Measurements from ENCODE around the gene OR4D2.

Gene OR4D2

DNA sequence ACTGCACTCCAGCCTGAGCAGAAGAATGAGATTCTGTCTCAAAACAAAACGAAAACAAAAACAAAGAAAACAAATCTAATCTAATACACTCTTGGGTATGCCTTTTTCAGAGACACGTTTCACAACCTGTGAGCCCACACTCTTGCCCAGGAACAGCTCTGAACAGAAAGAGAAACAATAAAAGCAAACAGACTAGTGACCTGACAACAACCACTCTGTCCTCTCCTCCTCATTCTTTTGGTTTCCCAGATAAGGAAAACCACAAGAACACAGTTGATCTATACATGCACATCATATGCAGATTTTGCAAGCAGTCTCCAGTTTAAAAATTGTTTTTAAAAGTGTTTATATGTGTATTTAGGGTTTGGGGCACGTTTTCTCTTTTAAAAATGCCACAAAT is 51.0 kb downstream of the OR4D2 start:
- no peak for DNase-seq

DNA sequence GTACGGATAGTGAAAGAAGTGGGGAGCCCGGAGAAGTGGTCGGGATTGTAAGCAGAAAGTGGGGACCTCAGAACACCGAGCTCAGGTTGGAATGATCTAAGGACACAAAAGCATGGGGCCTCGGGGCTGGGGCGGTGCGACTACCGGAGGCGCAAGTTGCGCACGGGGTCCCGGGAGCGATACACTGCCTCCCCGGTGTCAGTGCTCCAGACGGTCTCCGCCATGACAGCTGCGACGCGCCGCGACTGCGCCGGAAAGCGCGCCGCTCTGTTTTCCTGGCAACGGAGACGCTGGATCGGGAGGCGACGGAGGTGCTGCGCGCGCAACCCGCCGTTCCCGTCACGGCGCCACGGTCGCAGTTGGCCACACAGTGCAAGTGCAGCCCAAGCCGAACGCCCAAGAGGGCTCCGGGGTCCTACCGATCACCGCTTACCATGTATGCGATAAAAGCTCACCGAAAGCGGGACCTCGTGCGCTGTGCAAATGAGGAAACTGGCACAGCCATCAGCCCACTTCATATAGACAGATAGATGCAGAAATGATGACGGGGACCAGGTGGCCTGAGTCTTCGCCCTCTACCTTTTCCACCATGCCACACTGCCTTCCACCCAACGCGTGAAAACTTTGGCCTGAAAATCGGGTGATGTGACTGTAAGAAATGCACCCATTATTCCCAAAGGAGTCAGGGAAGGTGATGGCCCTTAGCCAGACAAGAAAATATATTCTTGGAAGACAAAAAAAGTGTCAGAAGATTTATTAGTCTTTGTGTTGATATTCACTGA is 52.4 kb downstream of the OR4D2 start, which contains the start of gene MKS1:
MKS1 (minus strand) TSS at position 249 of the 782 bp plus-strand sequence; CDS start at position 224, 25 bp downstream.
- DNase-seq = peak; percentile 96

DNA sequence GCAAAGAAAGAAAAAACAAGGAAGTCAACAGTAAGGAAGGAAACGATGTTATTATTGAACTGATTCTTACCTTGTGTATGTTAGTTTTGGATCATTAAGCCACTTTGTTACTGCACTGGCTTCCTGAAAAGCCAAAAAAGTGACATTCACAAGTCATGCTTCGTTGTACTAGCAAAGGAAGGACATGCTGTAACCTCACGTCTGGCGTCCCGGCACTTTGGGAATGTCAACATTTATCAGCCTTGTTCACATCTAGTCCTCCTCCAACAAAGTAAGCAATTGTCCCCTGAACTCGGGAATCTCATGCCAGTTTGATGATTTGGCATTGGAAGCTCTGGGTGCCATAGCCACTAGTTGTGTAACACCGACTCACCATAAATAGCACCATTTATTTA is 53.0 kb downstream of the OR4D2 start:
- no peak for DNase-seq

Data from CD4-positive, alpha-beta T cell treated with Interleukin-10 for 1 hour (primary cell).